Measurements from ENCODE around the gene CCNYL1. TPM values are rescaled to one million over a fixed set of nuclear protein-coding genes. Genes with fewer than 3 reads are reported as not detected.
"Not testable (repeated sequence)": the region's sequence is repeated elsewhere in the genome, so short reads cannot be mapped to it uniquely, and the experiment has no call there.

Gene CCNYL1
- total RNA-seq, 1 experiment from 2014 or later: 21.8 TPM

DNA sequence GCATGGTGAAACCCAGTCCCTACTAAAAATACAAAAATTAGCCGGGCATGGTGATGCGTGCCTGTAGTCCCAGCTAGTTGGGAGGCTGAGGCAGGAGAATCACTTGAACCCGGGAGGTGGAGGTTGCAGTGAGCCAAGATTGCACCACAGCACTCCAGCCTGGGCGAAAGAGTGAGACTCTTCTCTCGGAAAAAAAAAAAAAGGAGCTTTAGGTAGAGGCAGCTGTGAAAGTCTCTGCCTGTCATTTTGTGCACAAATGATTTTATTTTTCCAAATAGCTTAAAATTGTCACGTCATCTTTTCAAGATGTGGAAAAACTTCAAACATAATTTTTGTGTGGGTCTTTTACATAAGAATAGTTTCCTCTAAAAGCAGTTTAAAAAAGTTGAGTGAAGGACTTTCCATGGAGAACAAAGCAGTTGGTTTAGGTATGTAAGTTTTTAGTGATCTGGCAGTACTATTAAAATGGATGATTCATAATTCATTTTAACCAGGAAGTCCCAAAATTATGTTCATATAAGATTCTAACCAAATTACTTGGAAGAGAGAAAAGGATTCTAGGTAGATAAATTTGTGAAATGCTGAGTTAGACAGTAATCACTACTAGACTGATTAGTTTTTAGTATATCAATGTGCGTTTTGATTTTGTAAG lies 11.5 kb downstream of the CCNYL1 start:
- Histone ChIP-seq H3K4me3 (peak overlapping the region; percentile 18; the same call in 1 of the 2 replicates), H3F3A (ENCODE audit: insufficient read depth, low read depth) (peaks cover 49% of the 10 kb centered on the region), H3K36me3 (ENCODE audit: low read depth) (no peaks in the 10 kb centered on the region; the same call in none of the 2 replicates), H3K4me2 (peak overlapping the region; percentile 46), H3K4me1 (replicated peaks; ENCODE audit: insufficient read depth) (peaks cover 67% of the 10 kb centered on the region), H4K20me1 (ENCODE audit: insufficient read depth) (no peaks in the 10 kb centered on the region), H3K27me3 (ENCODE audit: insufficient read depth, low read depth) (no peaks in the 10 kb centered on the region), H3K27ac (peak overlapping the region; percentile 88), H3K9me2 (ENCODE audit: insufficient read depth) (no peaks in the 10 kb centered on the region), H2AFZ (no peak overlapping the region), H3K79me2 (ENCODE audit: low read depth) (peaks cover 85% of the 10 kb centered on the region), H3K9me3 (ENCODE audit: insufficient read depth, low read depth) (no peaks in the 10 kb centered on the region)
- CTCF ChIA-PET: no interaction called here
- TF ChIP-seq EZH2 (IDR thresholded peaks at IDR 0.05; ENCODE audit: low read depth): no peak
- TF ChIP-seq, protein P1, sequence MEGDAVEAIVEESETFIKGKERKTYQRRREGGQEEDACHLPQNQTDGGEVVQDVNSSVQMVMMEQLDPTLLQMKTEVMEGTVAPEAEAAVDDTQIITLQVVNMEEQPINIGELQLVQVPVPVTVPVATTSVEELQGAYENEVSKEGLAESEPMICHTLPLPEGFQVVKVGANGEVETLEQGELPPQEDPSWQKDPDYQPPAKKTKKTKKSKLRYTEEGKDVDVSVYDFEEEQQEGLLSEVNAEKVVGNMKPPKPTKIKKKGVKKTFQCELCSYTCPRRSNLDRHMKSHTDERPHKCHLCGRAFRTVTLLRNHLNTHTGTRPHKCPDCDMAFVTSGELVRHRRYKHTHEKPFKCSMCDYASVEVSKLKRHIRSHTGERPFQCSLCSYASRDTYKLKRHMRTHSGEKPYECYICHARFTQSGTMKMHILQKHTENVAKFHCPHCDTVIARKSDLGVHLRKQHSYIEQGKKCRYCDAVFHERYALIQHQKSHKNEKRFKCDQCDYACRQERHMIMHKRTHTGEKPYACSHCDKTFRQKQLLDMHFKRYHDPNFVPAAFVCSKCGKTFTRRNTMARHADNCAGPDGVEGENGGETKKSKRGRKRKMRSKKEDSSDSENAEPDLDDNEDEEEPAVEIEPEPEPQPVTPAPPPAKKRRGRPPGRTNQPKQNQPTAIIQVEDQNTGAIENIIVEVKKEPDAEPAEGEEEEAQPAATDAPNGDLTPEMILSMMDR (conservative IDR thresholded peaks at IDR 0.05): no peak
- intact Hi-C loops (cut with micrococcal nuclease; ENCODE audit: unreplicated experiment): loop anchor here (1.0 to 10.0 kb wide), 2 partner anchors 91 to 738 kb away; no protein-coding TSS in a partner anchor
- POLR2A ChIA-PET (ENCODE audit: unreplicated experiment): interaction anchor here (0.6 to 0.9 kb wide), 2 partner anchors 12 to 53 kb away, joined by 4 to 5 read pairs; partner anchors contain the start of gene CCNYL1
- peak in 1 of 2 experiments; percentile 41 for DNase-seq
- no TSS peak for BruUV-seq (replicated peaks)

GRCh38 chr2:207723425-207723787 lies 12.0 kb downstream of the CCNYL1 start:
- H3K27me3 ChIP-seq (ENCODE audit: insufficient read depth, low read depth); H3K9me2 ChIP-seq (ENCODE audit: insufficient read depth); CTCF ChIA-PET; H3K9me3 ChIP-seq (ENCODE audit: insufficient read depth, low read depth); H2AFZ ChIP-seq; BruUV-seq (replicated peaks); POLR2A ChIA-PET (ENCODE audit: unreplicated experiment); H4K20me1 ChIP-seq (ENCODE audit: insufficient read depth); H3K36me3 ChIP-seq (ENCODE audit: low read depth): not testable (repeated sequence)
- H3K4me2 ChIP-seq: peak overlapping the region; percentile 46
- peaks cover 80% of the 10 kb centered on the region for H3K79me2 ChIP-seq (ENCODE audit: low read depth)
- peaks cover 67% of the 10 kb centered on the region for H3K4me1 ChIP-seq (replicated peaks; ENCODE audit: insufficient read depth)
- H3F3A ChIP-seq (ENCODE audit: insufficient read depth, low read depth): peaks cover 47% of the 10 kb centered on the region
- peak overlapping the region; percentile 88 for H3K27ac ChIP-seq
- peak overlapping the region; percentile 18; the same call in 1 of the 2 replicates for H3K4me3 ChIP-seq
- intact Hi-C loops (cut with micrococcal nuclease; ENCODE audit: unreplicated experiment): loop anchor here (1.0 to 10.0 kb wide), 2 partner anchors 91 to 739 kb away; no protein-coding TSS in a partner anchor
- DNase-seq: peak; percentile 54 to 55

GRCh38 chr2:207724113-207724512 lies 12.7 kb downstream of the CCNYL1 start:
- Histone ChIP-seq H3K4me3 (no peak overlapping the region), H3K79me2 (ENCODE audit: low read depth) (peaks cover 73% of the 10 kb centered on the region), H3K9me3 (ENCODE audit: insufficient read depth, low read depth) (no peaks in the 10 kb centered on the region), H3K27ac (peak overlapping the region; percentile 88), H3K27me3 (ENCODE audit: insufficient read depth, low read depth) (no peaks in the 10 kb centered on the region), H2AFZ (no peak overlapping the region), H4K20me1 (ENCODE audit: insufficient read depth) (no peaks in the 10 kb centered on the region), H3K9me2 (ENCODE audit: insufficient read depth) (no peaks in the 10 kb centered on the region), H3K4me2 (peak overlapping the region; percentile 46; the same call in 1 of the 2 replicates), H3K4me1 (replicated peaks; ENCODE audit: insufficient read depth) (peaks cover 67% of the 10 kb centered on the region), H3F3A (ENCODE audit: insufficient read depth, low read depth) (peaks cover 45% of the 10 kb centered on the region), H3K36me3 (ENCODE audit: low read depth) (no peaks in the 10 kb centered on the region; the same call in none of the 2 replicates)
- no TSS peak for BruUV-seq (replicated peaks)
- no peak for DNase-seq
- ChIA-PET CTCF (no interaction called here), POLR2A (ENCODE audit: unreplicated experiment) (interaction anchor here (0.6 kb wide), 1 partner anchor 71 kb away, joined by 3 read pairs; no protein-coding TSS in a partner anchor)
- intact Hi-C loops (cut with micrococcal nuclease; ENCODE audit: unreplicated experiment): loop anchor here (10.0 kb wide), 1 partner anchor 739 kb away; no protein-coding TSS in a partner anchor
- TF ChIP-seq, protein P1 (conservative IDR thresholded peaks at IDR 0.05): no peak
- TF ChIP-seq EZH2 (IDR thresholded peaks at IDR 0.05; ENCODE audit: low read depth): no peak

Data from PC-9 (cell line).